ENCODE data around the gene PHYH.

PHYH gene

DNA sequence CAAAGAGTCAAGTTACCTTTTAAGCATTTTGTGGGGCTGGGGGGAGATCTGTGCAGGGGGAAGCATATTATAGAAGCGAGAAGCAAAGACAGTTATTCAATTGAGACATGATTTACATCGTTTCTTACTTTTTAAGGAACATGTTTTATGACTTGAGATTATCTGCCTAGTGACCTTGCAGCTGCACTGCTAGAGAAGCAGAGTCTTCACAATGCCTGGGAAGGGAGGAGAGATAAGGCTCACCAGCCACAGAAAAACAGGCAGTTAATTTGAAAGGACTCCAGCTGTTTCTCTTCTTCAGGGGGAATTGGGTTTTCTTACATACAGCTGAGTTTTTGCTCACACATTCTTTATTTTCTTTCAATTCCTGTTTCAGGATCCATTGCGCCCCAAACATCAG, 31.0 kb downstream of the PHYH start:
- no peak for TF ChIP-seq CTCF (IDR thresholded peaks at IDR 0.05; ENCODE audit: extremely low read depth, missing control alignments)
- no peak for DNase-seq (ENCODE audit: low spot score)

- TF ChIP-seq CTCF (IDR thresholded peaks at IDR 0.05; ENCODE audit: extremely low read depth, missing control alignments): no peak
- DNase-seq (ENCODE audit: low spot score): no peak
Measured at GRCh38 chr10:13268310-13268709, 31.6 kb downstream of the PHYH start.

DNA sequence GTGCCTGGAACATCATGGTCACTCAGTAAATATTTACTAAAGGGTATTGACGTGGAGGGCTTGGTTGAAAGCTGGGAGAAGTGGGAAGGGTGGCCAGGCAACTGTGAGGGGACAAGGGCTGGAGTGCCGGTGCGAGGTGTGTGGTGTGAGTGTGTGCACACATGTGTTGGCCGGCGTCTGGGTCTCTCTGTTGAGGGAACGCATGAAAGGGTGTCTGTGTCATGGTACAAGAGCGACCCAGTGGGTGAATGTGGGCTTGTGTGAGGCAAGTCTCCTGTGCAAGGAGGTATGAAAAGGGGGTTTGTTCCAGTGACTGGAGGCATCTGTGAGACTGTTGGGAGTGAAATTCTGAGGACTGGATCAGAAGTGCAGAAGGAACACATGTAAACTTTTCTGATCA, 36.3 kb downstream of the PHYH start:
- DNase-seq (ENCODE audit: low spot score): no peak
- no peak for TF ChIP-seq CTCF (IDR thresholded peaks at IDR 0.05; ENCODE audit: extremely low read depth, missing control alignments)

GRCh38 chr10:13262433-13262832, 37.4 kb downstream of the PHYH start:
- no peak for DNase-seq (ENCODE audit: low spot score)
- no peak for TF ChIP-seq CTCF (IDR thresholded peaks at IDR 0.05; ENCODE audit: extremely low read depth, missing control alignments)

- DNase-seq (ENCODE audit: low spot score): no peak
- no peak for TF ChIP-seq CTCF (IDR thresholded peaks at IDR 0.05; ENCODE audit: extremely low read depth, missing control alignments)
Measured at GRCh38 chr10:13257621-13258140, 42.2 kb downstream of the PHYH start.

DNA sequence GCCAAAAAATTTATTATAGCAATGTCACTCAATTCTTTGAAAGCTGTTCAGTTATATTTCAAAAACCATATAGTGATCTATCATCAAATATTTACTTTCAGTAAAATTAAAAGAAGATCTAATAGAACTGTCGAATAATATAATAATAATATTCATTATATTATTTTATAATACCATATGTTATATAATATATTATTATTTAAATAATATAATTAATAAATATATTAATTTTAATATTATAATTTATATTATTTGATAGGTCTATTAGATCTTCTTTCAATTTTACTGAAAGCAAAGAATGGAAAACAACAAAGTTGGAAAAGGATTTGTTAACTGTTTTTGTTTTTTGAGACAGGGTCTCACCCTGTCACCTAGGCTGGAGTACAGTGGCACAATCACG, 43.2 kb downstream of the PHYH start:
- no peak for DNase-seq (ENCODE audit: low spot score)
- TF ChIP-seq CTCF (IDR thresholded peaks at IDR 0.05; ENCODE audit: extremely low read depth, missing control alignments): no peak

GRCh38 chr10:13253726-13254125, 46.1 kb downstream of the PHYH start:
- no peak for DNase-seq (ENCODE audit: low spot score)

More at GRCh38 chr10:13253726-13254125, 46.1 kb downstream of the PHYH start:
- no peak for TF ChIP-seq CTCF (IDR thresholded peaks at IDR 0.05; ENCODE audit: extremely low read depth, missing control alignments)
